IPS-20b (cell line): Measurements from ENCODE around the gene TM9SF1.

Experiments used
- H3K27ac ChIP-seq: one replicate; pipeline ENCODE4 v1.5.1; 2013; ENCODE audit warnings: low read length
- H3K27me3 ChIP-seq: 2 replicates; pipeline ENCODE4 v1.6.1; 2013; ENCODE audit warnings: mild to moderate bottlenecking, low read length, inconsistent platforms; ENCODE audit not compliant: insufficient read depth
- H3K36me3 ChIP-seq: 2 replicates; pipeline ENCODE4 v1.6.1; 2013; ENCODE audit warnings: low read depth, mild to moderate bottlenecking, inconsistent platforms, low read length, moderate library complexity; ENCODE audit not compliant: insufficient read depth
- H3K4me1 ChIP-seq: 2 replicates; pipeline ENCODE4 v1.6.1; 2013; ENCODE audit warnings: mild to moderate bottlenecking, control low read depth, inconsistent platforms, low read length, moderate library complexity; ENCODE audit not compliant: insufficient read depth
- H3K4me3 ChIP-seq: 2 replicates; pipeline ENCODE4 v1.5.1; 2013; ENCODE audit warnings: mild to moderate bottlenecking, low read length, inconsistent platforms
- H3K9ac ChIP-seq: 2 replicates; pipeline ENCODE4 v1.6.1; 2013; ENCODE audit warnings: low read depth, mild to moderate bottlenecking, inconsistent platforms, low read length, moderate library complexity
- H3K9me3 ChIP-seq: 2 replicates; pipeline ENCODE4 v1.6.1; 2013; ENCODE audit warnings: mild to moderate bottlenecking, low read depth, low read length, inconsistent platforms; ENCODE audit not compliant: insufficient read depth

Gene TM9SF1

DNA sequence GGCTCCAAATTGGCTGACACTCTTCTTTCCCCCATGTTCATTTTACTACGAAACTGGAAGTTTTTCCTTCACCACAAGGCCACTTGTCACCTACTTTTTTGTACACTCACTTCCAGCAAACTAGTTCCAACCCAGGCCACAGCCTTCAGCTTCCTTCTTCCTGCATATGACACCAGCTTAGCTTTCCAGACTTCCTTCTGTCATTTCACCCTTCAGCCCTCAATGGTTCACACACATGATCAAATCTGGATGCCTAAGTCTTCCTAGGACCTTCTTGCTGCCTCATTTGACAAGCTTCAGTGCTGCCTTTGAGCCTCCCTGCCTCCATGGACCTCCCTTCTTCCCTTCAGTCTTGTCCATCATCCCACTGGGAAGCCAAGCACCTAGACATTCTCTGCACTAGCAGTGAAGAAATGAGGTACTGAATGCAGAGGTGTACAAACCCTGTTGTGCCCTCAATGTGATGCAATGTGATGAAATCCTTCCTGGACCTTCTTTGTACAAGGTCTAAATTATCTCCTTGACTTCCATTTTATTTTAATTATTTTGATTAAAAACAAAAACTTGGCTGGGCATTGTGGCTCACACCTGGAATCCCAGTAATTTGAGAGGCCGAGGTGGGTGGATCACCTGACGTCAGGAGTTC lies 27.6 kb downstream of the TM9SF1 start:
- H3K36me3 ChIP-seq = peaks cover 35% of the 10 kb centered on the region
- no peak overlapping the region for H3K4me3 ChIP-seq
- H3K9me3 ChIP-seq = no peaks in the 10 kb centered on the region
- H3K27me3 ChIP-seq = no peaks in the 10 kb centered on the region
- no peak overlapping the region for H3K9ac ChIP-seq
- H3K27ac ChIP-seq = no peak overlapping the region
- no peaks in the 10 kb centered on the region for H3K4me1 ChIP-seq

DNA sequence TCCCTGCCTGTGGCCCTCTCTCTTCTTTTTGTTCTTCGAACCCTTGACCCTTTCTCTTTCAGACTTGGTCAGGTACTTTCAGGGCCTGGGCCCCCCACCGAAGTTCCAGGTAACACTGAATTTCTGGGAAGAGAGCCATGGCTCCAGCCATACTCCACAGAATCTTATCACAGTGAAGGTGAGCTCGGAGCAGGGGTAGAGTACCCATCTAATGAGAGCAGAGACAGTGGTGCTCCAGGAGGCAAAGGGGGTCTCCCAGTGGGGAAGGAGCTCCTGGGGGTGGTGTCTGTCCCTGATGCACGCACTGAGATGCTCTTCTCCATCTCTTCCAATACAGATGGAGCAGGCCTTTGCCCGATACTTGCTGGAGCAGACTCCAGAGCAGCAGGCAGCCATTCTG lies 29.5 kb downstream of the TM9SF1 start:
- Histone ChIP-seq H3K27ac (no peak overlapping the region), H3K27me3 (no peaks in the 10 kb centered on the region), H3K36me3 (peaks cover 36% of the 10 kb centered on the region), H3K9ac (no peak overlapping the region), H3K9me3 (no peaks in the 10 kb centered on the region), H3K4me1 (peaks cover 7% of the 10 kb centered on the region; the same call in 1 of the 2 replicates), H3K4me3 (no peak overlapping the region)

DNA sequence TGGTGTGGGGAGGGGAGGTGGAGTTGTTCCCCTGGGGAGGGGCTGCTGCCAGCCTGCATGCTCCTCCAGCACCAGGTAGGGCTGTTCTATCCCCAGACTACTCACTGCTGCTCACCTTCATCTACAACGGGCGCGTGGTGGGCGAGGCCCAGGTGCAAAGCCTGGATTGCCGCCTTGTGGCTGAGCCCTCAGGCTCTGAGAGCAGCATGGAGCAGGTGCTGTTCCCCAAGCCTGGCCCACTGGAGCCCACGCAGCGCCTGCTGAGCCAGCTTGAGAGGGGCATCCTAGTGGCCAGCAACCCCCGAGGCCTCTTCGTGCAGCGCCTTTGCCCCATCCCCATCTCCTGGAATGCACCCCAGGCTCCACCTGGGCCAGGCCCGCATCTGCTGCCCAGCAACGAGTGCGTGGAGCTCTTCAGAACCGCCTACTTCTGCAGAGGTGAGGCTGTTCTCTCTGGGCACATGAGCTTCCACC lies 30.7 kb downstream of the TM9SF1 start:
- H3K9me3 ChIP-seq = no peaks in the 10 kb centered on the region
- peaks cover 48% of the 10 kb centered on the region for H3K36me3 ChIP-seq
- no peaks in the 10 kb centered on the region for H3K27me3 ChIP-seq
- no peak overlapping the region for H3K4me3 ChIP-seq
- peaks cover 7% of the 10 kb centered on the region; the same call in 1 of the 2 replicates for H3K4me1 ChIP-seq
- no peak overlapping the region for H3K9ac ChIP-seq
- no peak overlapping the region for H3K27ac ChIP-seq

DNA sequence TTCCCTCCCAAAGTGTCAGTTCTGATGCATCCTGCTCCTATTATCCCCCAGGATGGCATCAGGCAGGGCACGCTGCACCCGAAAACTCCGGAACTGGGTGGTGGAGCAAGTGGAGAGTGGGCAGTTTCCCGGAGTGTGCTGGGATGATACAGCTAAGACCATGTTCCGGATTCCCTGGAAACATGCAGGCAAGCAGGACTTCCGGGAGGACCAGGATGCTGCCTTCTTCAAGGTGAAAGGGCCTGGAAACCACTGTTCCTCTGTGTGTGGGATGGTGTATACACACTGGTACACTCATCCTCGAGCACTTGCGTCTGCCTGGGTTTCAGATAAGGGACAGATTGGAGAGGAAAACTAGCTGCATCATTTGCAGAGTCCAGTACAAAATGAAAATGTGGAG lies 33.1 kb downstream of the TM9SF1 start:
- Histone ChIP-seq H3K4me3 (no peak overlapping the region), H3K9me3 (no peaks in the 10 kb centered on the region), H3K27ac (no peak overlapping the region), H3K4me1 (peaks cover 7% of the 10 kb centered on the region; the same call in 1 of the 2 replicates), H3K27me3 (no peaks in the 10 kb centered on the region), H3K36me3 (peaks cover 64% of the 10 kb centered on the region), H3K9ac (no peak overlapping the region; the same call in 1 of the 2 replicates)

DNA sequence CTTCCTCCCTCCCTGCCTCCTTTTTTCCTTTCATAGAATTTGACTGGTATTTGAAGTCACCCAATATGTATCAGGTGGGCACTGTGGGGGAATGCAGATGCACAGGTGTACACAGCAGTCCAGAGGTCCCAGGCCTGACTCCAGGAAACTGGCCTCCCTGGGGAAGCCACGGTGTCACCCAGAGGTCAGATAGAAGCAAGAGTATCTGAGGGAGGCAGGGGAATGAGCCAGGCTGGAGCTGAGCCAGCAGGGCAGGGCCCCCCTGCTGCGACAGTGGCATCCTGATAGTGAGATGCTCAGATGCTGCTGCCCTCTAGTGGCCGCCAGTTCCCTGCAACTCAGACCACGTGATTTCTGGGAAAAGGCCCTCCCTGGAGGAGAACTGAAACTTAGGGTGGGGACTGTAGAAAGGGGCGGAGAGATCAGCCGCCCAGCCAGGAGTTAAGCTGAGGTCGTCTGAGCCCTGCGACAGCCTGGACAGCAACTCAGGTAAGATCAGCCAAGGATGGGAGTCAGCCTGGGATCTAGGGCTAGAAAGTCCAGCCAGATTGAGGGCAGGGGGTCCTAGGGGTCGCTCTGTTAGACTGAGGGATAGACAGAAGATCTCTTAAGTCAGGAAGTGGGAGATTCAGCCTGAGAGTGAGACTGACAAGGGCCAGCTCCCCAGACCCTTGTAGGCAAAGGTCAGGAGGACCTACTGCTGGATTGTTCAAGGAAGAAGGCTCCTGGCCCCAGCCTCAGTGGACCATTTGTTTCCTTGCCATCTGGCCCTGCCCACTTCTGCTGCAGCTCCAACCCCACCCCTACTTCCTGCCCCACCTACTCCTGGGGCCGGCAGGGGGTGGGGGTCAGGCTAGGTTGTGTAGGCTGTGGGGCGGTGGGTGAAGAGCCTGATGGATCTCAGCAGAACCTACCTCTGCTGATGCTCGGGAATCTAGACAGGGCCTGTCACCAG lies 34.1 kb downstream of the TM9SF1 start, which contains the start of gene IRF9:
Gene IRF9 (plus strand): TSS at position 416 of the 955 bp plus-strand sequence. CDS start 880 bp downstream, outside the sequence.
- H3K4me3 ChIP-seq = peak within 1 kb of the TSS; percentile 71
- peaks cover 70% of the 10 kb centered on the region for H3K36me3 ChIP-seq
- no peaks in the 10 kb centered on the region for H3K9me3 ChIP-seq
- H3K4me1 ChIP-seq = peaks cover 7% of the 10 kb centered on the region; the same call in 1 of the 2 replicates
- H3K27me3 ChIP-seq = no peaks in the 10 kb centered on the region
- peak within 1 kb of the TSS; percentile 67; the same call in 1 of the 2 replicates for H3K9ac ChIP-seq
- H3K27ac ChIP-seq = peak within 1 kb of the TSS; percentile 52

DNA sequence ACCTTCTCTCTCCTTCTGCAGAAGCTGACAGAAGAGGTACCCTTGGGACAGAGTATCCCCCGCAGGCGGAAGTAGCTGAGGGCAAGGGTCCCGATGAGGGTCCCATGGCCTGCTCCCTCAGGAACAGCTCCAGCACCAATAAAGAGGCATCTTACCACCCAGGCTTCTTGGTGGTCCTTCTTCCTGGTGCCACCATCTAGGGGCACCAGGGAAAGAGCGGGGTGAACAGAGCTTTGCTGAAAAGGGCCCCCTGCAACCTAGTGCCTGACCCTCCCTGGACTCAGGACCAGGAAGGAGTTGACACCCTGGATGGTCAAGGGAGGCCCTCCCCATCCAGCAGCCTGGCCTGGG lies 34.8 kb downstream of the TM9SF1 start:
- peaks cover 7% of the 10 kb centered on the region; the same call in 1 of the 2 replicates for H3K4me1 ChIP-seq
- no peaks in the 10 kb centered on the region for H3K9me3 ChIP-seq
- H3K4me3 ChIP-seq = no peak overlapping the region
- no peak overlapping the region for H3K9ac ChIP-seq
- H3K36me3 ChIP-seq = peaks cover 70% of the 10 kb centered on the region
- no peaks in the 10 kb centered on the region for H3K27me3 ChIP-seq
- no peak overlapping the region for H3K27ac ChIP-seq

DNA sequence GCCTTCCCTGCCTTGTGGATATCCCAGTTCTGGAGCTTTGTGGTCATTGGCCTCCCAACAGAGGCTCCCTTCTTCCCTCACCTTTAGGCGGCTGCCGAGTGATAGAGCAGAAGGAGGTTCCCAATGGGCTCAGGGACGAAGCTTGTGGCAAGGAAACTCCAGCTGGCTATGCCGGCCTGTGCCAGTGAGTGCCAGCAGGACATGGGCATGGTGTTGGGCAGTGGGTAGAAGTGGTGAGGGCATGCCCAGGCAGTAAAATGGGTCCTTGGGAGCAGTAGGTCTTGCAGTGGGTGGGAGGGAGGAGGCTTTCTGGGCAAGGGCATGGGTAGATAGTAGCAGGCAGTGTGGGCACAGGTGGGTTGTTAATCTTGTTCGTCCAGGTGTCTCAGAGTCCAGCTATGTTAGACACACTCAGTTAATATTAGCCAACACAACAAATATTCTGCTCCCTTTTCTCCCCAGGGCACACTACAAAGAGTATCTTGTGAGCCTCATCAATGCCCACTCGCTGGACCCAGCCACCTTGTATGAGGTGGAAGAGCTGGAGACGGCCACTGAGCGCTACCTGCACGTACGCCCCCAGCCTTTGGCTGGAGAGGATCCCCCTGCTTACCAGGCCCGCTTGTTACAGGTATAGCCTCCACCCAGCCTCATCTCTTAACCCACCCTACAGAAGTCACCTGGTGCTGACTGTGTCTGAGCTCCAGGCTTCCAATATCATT lies 35.3 kb downstream of the TM9SF1 start:
- Histone ChIP-seq H3K27me3 (no peaks in the 10 kb centered on the region), H3K4me1 (peaks cover 7% of the 10 kb centered on the region; the same call in 1 of the 2 replicates), H3K27ac (no peak overlapping the region), H3K36me3 (peaks cover 70% of the 10 kb centered on the region), H3K4me3 (no peak overlapping the region), H3K9me3 (no peaks in the 10 kb centered on the region), H3K9ac (no peak overlapping the region)

DNA sequence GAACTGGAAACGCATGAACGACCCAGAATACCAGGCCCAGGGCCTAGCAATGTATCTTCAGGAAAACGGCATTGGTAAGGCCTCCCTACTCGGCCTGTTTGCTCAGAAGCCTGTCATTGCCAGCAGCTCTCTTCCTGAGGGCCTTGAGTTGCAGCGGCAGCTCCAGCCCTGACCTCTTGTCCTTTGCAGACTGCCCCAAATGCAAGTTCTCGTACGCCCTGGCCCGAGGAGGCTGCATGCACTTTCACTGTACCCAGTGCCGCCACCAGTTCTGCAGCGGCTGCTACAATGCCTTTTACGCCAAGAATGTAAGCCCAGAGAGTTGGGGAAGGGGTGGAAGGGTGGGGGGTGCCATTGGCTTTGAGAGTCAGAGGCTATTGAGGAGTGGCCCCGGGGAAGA lies 37.9 kb downstream of the TM9SF1 start:
- Histone ChIP-seq H3K9me3 (no peaks in the 10 kb centered on the region), H3K27ac (no peak overlapping the region), H3K4me1 (peaks cover 7% of the 10 kb centered on the region; the same call in 1 of the 2 replicates), H3K9ac (no peak overlapping the region), H3K4me3 (no peak overlapping the region), H3K27me3 (no peaks in the 10 kb centered on the region), H3K36me3 (peaks cover 66% of the 10 kb centered on the region)

DNA sequence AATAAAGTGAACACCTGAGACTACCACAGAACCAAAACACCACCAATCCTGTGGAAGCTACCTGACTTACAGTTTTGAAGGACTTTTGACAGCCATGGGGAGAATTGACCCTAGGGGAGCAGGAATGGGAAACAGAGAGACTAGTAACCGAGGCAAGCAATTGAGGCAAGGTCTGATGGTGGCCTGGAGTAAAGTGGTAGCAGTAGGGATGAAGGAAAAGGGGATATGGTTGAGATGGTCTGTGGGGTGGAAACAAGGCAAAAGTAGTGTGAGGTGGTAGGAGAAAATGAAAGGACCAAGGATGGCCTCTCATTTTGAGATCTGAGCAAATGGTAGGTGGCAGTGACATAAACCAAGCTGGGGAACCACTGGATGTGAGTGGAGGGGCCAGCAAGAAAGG lies 38.4 kb downstream of the TM9SF1 start:
- no peak overlapping the region for H3K4me3 ChIP-seq
- no peak overlapping the region for H3K27ac ChIP-seq
- H3K4me1 ChIP-seq = peaks cover 7% of the 10 kb centered on the region; the same call in 1 of the 2 replicates
- H3K27me3 ChIP-seq = no peaks in the 10 kb centered on the region
- H3K36me3 ChIP-seq = peaks cover 70% of the 10 kb centered on the region
- H3K9me3 ChIP-seq = no peaks in the 10 kb centered on the region
- H3K9ac ChIP-seq = no peak overlapping the region

DNA sequence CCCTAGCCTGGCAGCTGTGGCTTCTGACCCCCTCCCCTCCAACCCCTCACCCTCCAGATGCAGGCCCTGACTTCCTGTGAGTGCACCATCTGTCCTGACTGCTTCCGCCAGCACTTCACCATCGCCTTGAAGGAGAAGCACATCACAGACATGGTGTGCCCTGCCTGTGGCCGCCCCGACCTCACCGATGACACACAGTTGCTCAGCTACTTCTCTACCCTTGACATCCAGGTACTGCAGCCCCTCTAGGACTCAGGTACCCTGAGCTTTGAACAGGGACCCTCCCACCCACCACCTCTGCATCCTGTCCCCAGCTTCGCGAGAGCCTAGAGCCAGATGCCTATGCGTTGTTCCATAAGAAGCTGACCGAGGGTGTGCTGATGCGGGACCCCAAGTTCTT lies 40.1 kb downstream of the TM9SF1 start:
- peaks cover 79% of the 10 kb centered on the region for H3K36me3 ChIP-seq
- H3K4me3 ChIP-seq = no peak overlapping the region
- H3K9ac ChIP-seq = no peak overlapping the region
- no peaks in the 10 kb centered on the region for H3K27me3 ChIP-seq
- H3K9me3 ChIP-seq = no peaks in the 10 kb centered on the region
- no peak overlapping the region for H3K27ac ChIP-seq
- no peaks in the 10 kb centered on the region for H3K4me1 ChIP-seq

DNA sequence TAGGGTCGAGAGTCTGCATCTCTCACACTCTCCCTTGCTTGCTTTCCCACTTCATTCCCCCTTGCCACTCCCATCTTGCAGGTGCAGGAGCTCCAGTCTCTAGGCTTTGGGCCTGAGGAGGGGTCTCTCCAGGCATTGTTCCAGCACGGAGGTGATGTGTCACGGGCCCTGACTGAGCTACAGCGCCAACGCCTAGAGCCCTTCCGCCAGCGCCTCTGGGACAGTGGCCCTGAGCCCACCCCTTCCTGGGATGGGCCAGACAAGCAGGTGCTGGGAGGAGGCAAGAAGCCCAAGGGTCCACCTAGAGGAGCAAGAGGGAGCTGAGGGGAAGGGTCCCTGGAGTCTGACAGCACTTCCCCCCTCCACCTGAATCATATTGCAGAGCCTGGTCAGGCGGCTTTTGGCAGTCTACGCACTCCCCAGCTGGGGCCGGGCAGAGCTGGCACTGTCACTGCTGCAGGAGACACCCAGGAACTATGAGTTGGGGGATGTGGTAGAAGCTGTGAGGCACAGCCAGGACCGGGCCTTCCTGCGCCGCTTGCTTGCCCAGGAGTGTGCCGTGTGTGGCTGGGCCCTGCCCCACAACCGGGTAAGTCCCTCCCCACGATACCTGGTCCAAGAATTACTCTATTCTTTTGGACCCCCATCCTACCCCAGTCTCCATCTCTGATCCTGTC lies 43.7 kb downstream of the TM9SF1 start:
- H3K27me3 ChIP-seq = no peaks in the 10 kb centered on the region
- H3K9ac ChIP-seq = no peak overlapping the region
- H3K36me3 ChIP-seq = peaks cover 67% of the 10 kb centered on the region
- no peaks in the 10 kb centered on the region for H3K9me3 ChIP-seq
- no peak overlapping the region for H3K27ac ChIP-seq
- H3K4me3 ChIP-seq = no peak overlapping the region
- H3K4me1 ChIP-seq = peaks cover 8% of the 10 kb centered on the region
